Esophagus muscularis mucosa (tissue), 3 donors: ENCODE data around the gene RFTN1.

Experiments
- CTCF ChIP-seq, 3 experiments: fragments of 200-600 bp in 2 of 3; fragments of 450-650 bp in 1 of 3; sonication (generic) in 2 of 3; IDR thresholded peaks; one replicate each; pipeline ENCODE4 v1.5.1; 2017 to 2019; ENCODE audit warnings: antibody characterized with exemption in 3 of 3, mild to moderate bottlenecking in 2 of 3, moderate library complexity in 1 of 3
- POLR2A ChIP-seq: fragments of 450-650 bp; IDR thresholded peaks from one replicate; pipeline ENCODE4 v1.6.1; 2017; ENCODE audit warnings: antibody characterized with exemption, moderate library complexity, mild to moderate bottlenecking, low read depth

- no peak for TF ChIP-seq POLR2A
- no peak for TF ChIP-seq CTCF (IDR thresholded peaks at IDR 0.05)
Measured at GRCh38 chr3:16470590-16470989, 42.9 kb downstream of the RFTN1 start.
